Nephron (organoid): ENCODE measurements around the gene TGFB2.

Experiments used
- H3K27ac Mint-ChIP-seq, 3 experiments: 2 replicates each; pipeline ENCODE4 v1.8.0; 2020; ENCODE audit warnings: mixed read lengths in 3 of 3, mild to moderate bottlenecking in 2 of 3, moderate library complexity in 1 of 3
- H3K27me3 Mint-ChIP-seq: 2 replicates; pipeline ENCODE4 v1.8.0; 2021; ENCODE audit warnings: low read depth, mild to moderate bottlenecking, moderate library complexity, mixed read lengths
- H3K36me3 Mint-ChIP-seq: 2 replicates; pipeline ENCODE4 v1.8.0; 2020; ENCODE audit warnings: low read depth, mixed read lengths
- H3K4me1 Mint-ChIP-seq: 2 replicates; pipeline ENCODE4 v1.8.0; 2020; ENCODE audit warnings: mixed read lengths
- H3K4me3 Mint-ChIP-seq, 3 experiments: 2 replicates each; pipeline ENCODE4 v1.8.0; 2020; ENCODE audit warnings: mild to moderate bottlenecking in 3 of 3, mixed read lengths in 3 of 3, moderate library complexity in 2 of 3
- H3K9me3 Mint-ChIP-seq: 2 replicates; pipeline ENCODE4 v1.8.0; 2020; ENCODE audit warnings: mixed read lengths
- TF ChIP-seq, protein P1 (sequence below), 3 experiments: fragments of 200-600 bp; sonication (generic); IDR thresholded peaks; one replicate each; pipeline ENCODE4 v1.5.0; 2021; ENCODE audit warnings: antibody characterized with exemption in 3 of 3; ENCODE audit not compliant: unreplicated experiment in 3 of 3

The TGFB2 gene

DNA sequence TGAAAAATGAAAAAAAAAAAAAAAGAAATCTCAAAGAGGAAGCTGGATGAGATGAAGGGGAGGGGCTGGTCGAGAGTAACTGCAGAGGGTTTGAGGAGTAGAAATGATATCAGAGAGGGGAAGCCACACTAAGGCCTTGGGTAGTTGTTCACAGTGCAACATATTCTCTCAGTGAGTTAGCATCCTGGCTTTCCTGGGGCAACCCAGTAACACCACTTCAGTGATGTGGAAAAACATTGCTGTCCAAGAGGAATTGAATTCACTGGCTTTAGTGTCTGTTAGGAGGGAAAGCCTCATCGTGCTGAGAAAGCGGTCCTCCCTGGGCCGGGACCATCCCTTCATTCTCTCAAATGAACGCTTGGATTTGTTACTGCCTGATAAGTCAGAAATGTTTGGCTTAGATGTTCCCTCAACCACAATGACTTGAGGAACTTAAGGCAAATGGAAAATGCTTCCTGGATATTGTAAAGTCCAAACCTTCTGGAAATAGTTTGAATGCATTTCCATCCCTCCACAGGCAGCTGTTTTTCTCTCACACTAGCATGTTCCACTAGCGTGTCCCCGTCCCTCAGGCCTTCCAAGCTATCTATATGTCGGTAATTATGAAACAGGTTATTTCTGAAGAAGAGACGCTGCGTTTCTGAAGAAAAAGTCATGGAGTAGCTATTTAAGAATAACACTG is 12.2 kb downstream of the TGFB2 start:
- Mint-ChIP-seq H3K4me3 (peak overlapping the region in 1 of 3 experiments; percentile 25), H3K9me3 (no peaks in the 10 kb centered on the region), H3K36me3 (peaks cover 35% of the 10 kb centered on the region), H3K27ac (peak overlapping the region in 2 of 3 experiments; percentile 51 to 71), H3K4me1 (peaks cover 75% of the 10 kb centered on the region), H3K27me3 (no peaks in the 10 kb centered on the region)
- TF ChIP-seq, protein P1, sequence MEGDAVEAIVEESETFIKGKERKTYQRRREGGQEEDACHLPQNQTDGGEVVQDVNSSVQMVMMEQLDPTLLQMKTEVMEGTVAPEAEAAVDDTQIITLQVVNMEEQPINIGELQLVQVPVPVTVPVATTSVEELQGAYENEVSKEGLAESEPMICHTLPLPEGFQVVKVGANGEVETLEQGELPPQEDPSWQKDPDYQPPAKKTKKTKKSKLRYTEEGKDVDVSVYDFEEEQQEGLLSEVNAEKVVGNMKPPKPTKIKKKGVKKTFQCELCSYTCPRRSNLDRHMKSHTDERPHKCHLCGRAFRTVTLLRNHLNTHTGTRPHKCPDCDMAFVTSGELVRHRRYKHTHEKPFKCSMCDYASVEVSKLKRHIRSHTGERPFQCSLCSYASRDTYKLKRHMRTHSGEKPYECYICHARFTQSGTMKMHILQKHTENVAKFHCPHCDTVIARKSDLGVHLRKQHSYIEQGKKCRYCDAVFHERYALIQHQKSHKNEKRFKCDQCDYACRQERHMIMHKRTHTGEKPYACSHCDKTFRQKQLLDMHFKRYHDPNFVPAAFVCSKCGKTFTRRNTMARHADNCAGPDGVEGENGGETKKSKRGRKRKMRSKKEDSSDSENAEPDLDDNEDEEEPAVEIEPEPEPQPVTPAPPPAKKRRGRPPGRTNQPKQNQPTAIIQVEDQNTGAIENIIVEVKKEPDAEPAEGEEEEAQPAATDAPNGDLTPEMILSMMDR (IDR thresholded peaks at IDR 0.05; ENCODE audit: unreplicated experiment in 3 of 3): no peak

DNA sequence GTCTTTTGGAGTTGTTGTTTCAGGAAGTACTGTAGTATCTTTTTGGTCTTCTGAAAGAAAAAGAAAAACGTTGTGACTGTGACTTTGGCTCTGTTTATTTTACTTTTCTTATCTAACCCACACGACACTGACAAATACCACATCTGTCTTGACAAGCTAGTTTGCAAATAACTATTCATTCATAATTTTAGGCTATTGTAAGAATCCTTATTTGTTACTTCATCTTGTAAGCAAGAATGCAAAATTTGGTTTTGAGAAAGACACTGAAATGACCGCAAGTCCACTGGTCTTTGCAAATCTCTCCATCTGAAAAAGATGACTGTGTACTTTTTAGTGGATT is 12.7 kb downstream of the TGFB2 start:
- Mint-ChIP-seq H3K4me3 (peak overlapping the region in 1 of 3 experiments; percentile 25), H3K4me1 (peaks cover 74% of the 10 kb centered on the region), H3K9me3 (no peaks in the 10 kb centered on the region), H3K27me3 (no peaks in the 10 kb centered on the region), H3K36me3 (peaks cover 35% of the 10 kb centered on the region), H3K27ac (peak overlapping the region in 2 of 3 experiments; percentile 19 to 51)
- TF ChIP-seq, protein P1 (IDR thresholded peaks at IDR 0.05; ENCODE audit: unreplicated experiment in 3 of 3): no peak

DNA sequence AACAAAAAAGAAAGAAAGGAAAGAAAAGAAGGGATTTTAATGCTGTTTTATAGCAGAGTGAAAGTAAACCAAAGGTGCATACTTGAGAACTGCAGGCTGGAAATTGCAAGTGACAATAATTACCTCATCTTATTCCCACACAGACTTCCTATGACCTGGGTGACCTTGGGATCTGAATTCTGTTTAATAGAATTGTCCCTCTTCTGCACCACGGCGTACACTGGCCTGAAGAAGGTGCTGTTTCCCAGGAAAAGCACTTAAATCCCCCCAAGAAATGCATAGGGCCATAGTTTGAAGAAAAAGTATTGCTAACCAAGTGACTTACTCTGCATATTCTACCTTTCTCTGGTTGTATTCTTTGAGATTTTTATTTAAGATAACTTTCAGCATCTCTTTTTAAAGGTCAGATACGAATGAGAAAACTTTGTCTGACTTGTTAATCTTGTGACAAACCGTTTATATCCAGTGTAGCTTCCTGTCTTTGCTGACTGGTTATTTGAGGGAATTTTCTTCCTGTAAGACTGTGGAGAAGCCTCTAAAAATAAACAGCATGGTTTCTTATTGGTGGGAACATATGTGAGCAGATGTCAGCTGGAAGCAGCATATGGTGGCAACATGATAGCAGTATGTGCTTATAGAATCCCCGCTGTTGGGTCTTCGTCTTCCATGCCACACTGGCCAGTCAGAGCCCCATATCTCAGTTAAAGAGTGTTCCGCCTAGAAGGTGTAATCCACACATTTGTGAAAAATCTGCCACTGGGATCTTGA is 16.3 kb downstream of the TGFB2 start:
- no peaks in the 10 kb centered on the region for H3K9me3 Mint-ChIP-seq
- peaks cover 76% of the 10 kb centered on the region for H3K4me1 Mint-ChIP-seq
- H3K27ac Mint-ChIP-seq: peak overlapping the region; percentile 87 to 93 (median 91)
- TF ChIP-seq, protein P1 (IDR thresholded peaks at IDR 0.05; ENCODE audit: unreplicated experiment in 3 of 3): peak; percentile 51 to 70 (median 64)
- H3K4me3 Mint-ChIP-seq: peak overlapping the region in 2 of 3 experiments; percentile 16 to 63
- no peaks in the 10 kb centered on the region for H3K27me3 Mint-ChIP-seq
- peaks cover 28% of the 10 kb centered on the region for H3K36me3 Mint-ChIP-seq

DNA sequence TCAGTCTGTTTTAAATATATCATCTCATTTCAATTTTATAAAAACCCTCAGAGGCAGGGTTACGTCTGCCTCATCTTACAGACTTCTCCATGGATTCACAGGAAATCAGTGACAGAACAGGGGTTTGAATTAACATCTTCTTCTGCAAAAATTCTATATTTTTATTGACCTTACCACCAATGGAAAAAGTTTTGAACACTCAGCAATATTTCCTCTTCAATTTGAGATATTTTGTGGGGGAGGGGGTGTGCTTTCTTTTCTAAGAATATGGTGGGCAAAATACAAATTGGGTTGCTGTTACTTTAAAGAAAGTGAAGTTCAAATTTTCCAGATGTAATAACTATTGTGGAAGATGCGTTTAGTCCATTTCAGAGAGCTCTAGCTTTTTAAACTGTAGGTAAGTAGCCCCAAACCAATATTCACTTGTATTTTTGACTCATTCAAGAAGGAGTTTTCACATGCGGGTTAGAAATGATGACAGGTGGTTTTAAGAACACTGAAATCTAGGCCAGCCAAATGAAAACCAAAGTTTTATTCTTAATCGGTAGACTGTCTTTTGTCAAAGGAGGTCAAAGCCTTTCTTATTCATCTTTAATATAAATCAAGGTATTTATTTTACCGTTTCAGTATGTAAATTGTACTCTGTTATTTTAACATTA is 17.4 kb downstream of the TGFB2 start:
- TF ChIP-seq, protein P1 (IDR thresholded peaks at IDR 0.05; ENCODE audit: unreplicated experiment in 3 of 3): no peak
- no peak overlapping the region for H3K4me3 Mint-ChIP-seq
- peaks cover 79% of the 10 kb centered on the region for H3K4me1 Mint-ChIP-seq
- peak overlapping the region in 2 of 3 experiments; percentile 88 to 91 for H3K27ac Mint-ChIP-seq
- H3K9me3 Mint-ChIP-seq: no peaks in the 10 kb centered on the region
- H3K27me3 Mint-ChIP-seq: no peaks in the 10 kb centered on the region
- H3K36me3 Mint-ChIP-seq: peaks cover 32% of the 10 kb centered on the region

DNA sequence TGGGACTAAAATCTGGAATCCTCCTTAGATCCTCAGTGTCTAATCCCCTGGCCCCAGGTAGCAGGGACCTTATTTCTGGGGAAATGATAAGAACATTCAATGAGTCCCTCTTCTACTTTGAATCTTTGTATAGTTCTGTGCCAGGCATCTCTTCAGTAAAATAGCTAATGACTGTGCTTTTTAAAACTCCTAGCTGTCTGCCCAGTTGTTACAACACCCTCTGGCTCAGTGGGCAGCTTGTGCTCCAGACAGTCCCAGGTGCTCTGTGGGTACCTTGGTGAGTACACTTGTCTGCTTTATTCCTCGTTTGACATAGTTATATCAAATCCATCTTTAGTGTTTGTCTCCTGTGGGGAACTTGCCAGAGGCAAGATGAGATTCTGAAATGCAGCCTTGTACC is 18.0 kb downstream of the TGFB2 start:
- Mint-ChIP-seq H3K4me3 (peak overlapping the region in 1 of 3 experiments; percentile 16), H3K27me3 (no peaks in the 10 kb centered on the region), H3K36me3 (peaks cover 29% of the 10 kb centered on the region), H3K4me1 (peaks cover 76% of the 10 kb centered on the region), H3K9me3 (no peaks in the 10 kb centered on the region), H3K27ac (peak overlapping the region in 2 of 3 experiments; percentile 88 to 91)
- TF ChIP-seq, protein P1 (IDR thresholded peaks at IDR 0.05; ENCODE audit: unreplicated experiment in 3 of 3): no peak
